Urinary bladder (tissue), 4 donors: ENCODE measurements around the gene CRHR2. TPM values are rescaled to one million over a fixed set of nuclear protein-coding genes. Genes with fewer than 3 reads are reported as not detected.

ENCODE experiments used
- DNase-seq: peaks from one replicate; pipeline ENCODE4 v3.0.0-alpha.2; 2015; ENCODE audit errors: extremely low spot score
- H3K27ac ChIP-seq: one replicate; pipeline ENCODE4 v1.5.1; 2013; ENCODE audit warnings: low read depth, mild to moderate bottlenecking, moderate library complexity
- H3K36me3 ChIP-seq: one replicate; pipeline ENCODE4 v1.6.1; 2013; ENCODE audit warnings: mild to moderate bottlenecking, moderate library complexity; ENCODE audit not compliant: insufficient read depth
- H3K4me1 ChIP-seq: one replicate; pipeline ENCODE4 v1.6.1; 2013; ENCODE audit warnings: mild to moderate bottlenecking, moderate library complexity; ENCODE audit not compliant: insufficient read depth
- H3K4me3 ChIP-seq: one replicate; pipeline ENCODE4 v1.5.1; 2013; ENCODE audit warnings: low read depth, low read length
- WGBS: extraction: QIAGEN DNeasy Blood & Tissue Kit; methylation state at CpG from one replicate; pipeline ENCODE4 v1.1.7; 2013; 5-methylcytosine and 5-hydroxymethylcytosine counted together
- polyA plus RNA-seq: library from polyadenylated mRNA; stranded (reverse); fragments of 200-250 nt; gene quantifications from one replicate; pipeline ENCODE4 v1.2.3, GENCODE V29; 2013
- total RNA-seq: library from RNA; depleted of rRNA; stranded (reverse); fragments of >200 nt; gene quantifications from one replicate; pipeline ENCODE4 v1.2.3, GENCODE V29; 2014
- donor health status: healthy with polysubstance abuse.
- donor health status: healthy.

Gene CRHR2
- total and polyA plus RNA-seq, 2 donors: 0.03 to 0.16 TPM

- H3K27ac ChIP-seq: no peak overlapping the region
- WGBS: 80% methylated on average over 9 of the region's 9 CpGs
- H3K4me1 ChIP-seq: no peaks in the 10 kb centered on the region
- H3K4me3 ChIP-seq: no peak overlapping the region
- no peak for DNase-seq
- no peaks in the 10 kb centered on the region for H3K36me3 ChIP-seq
These were observed 19.8 kb downstream of the CRHR2 start for GRCh38 chr7:30662431-30662939.

- no peaks in the 10 kb centered on the region for H3K4me1 ChIP-seq
- no peak overlapping the region for H3K27ac ChIP-seq
- WGBS: 79% methylated on average over 6 of the region's 6 CpGs
- H3K36me3 ChIP-seq: no peaks in the 10 kb centered on the region
- H3K4me3 ChIP-seq: no peak overlapping the region
- DNase-seq: no peak
These were observed 20.3 kb downstream of the CRHR2 start for GRCh38 chr7:30661926-30662325.

GRCh38 chr7:30660331-30661255 is 21.7 kb downstream of the CRHR2 start:
- H3K36me3 ChIP-seq: no peaks in the 10 kb centered on the region
- no peak for DNase-seq
- 80% methylated on average over 16 of the region's 16 CpGs for WGBS
- no peaks in the 10 kb centered on the region for H3K4me1 ChIP-seq
- no peak overlapping the region for H3K4me3 ChIP-seq
- no peak overlapping the region for H3K27ac ChIP-seq

GRCh38 chr7:30659312-30659711 is 22.9 kb downstream of the CRHR2 start:
- DNase-seq: no peak
- H3K4me1 ChIP-seq: no peaks in the 10 kb centered on the region
- no peak overlapping the region for H3K4me3 ChIP-seq
- H3K36me3 ChIP-seq: no peaks in the 10 kb centered on the region
- WGBS: 86% methylated on average over 3 of the region's 3 CpGs
- H3K27ac ChIP-seq: no peak overlapping the region

GRCh38 chr7:30658479-30659074 is 23.7 kb downstream of the CRHR2 start:
- Histone ChIP-seq H3K27ac (no peak overlapping the region), H3K4me1 (no peaks in the 10 kb centered on the region), H3K36me3 (no peaks in the 10 kb centered on the region), H3K4me3 (no peak overlapping the region)
- no peak for DNase-seq
- WGBS: 72% methylated on average over 3 of the region's 3 CpGs

GRCh38 chr7:30657131-30657530 is 25.1 kb downstream of the CRHR2 start:
- 97% methylated on average over 2 of the region's 2 CpGs for WGBS
- Histone ChIP-seq H3K27ac (no peak overlapping the region), H3K4me3 (no peak overlapping the region), H3K4me1 (no peaks in the 10 kb centered on the region), H3K36me3 (no peaks in the 10 kb centered on the region)
- no peak for DNase-seq

GRCh38 chr7:30656006-30656957 is 26.0 kb downstream of the CRHR2 start:
- Histone ChIP-seq H3K4me3 (no peak overlapping the region), H3K4me1 (no peaks in the 10 kb centered on the region), H3K27ac (no peak overlapping the region), H3K36me3 (no peaks in the 10 kb centered on the region)
- 86% methylated on average over 21 of the region's 21 CpGs for WGBS
- DNase-seq: no peak

- Histone ChIP-seq H3K36me3 (no peaks in the 10 kb centered on the region), H3K27ac (no peak overlapping the region)
- WGBS: 90% methylated on average over 22 of the region's 22 CpGs
These were observed 26.9 kb downstream of the CRHR2 start for GRCh38 chr7:30655096-30655970.

GRCh38 chr7:30654296-30655090 is 27.8 kb downstream of the CRHR2 start:
- Histone ChIP-seq H3K27ac (no peak overlapping the region), H3K36me3 (no peaks in the 10 kb centered on the region), H3K4me3 (no peak overlapping the region), H3K4me1 (no peaks in the 10 kb centered on the region)
- DNase-seq: no peak
- WGBS: 89% methylated on average over 15 of the region's 15 CpGs

More at GRCh38 chr7:30655096-30655970, 26.9 kb downstream of the CRHR2 start:
- Histone ChIP-seq H3K4me3 (no peak overlapping the region), H3K4me1 (no peaks in the 10 kb centered on the region)
- DNase-seq: no peak

- DNase-seq: no peak
- Histone ChIP-seq H3K4me3 (no peak overlapping the region), H3K36me3 (no peaks in the 10 kb centered on the region), H3K4me1 (no peaks in the 10 kb centered on the region), H3K27ac (no peak overlapping the region)
- WGBS: 91% methylated on average over 19 of the region's 19 CpGs
These were observed 29.3 kb downstream of the CRHR2 start for GRCh38 chr7:30652698-30653641.

GRCh38 chr7:30652132-30652531 is 30.1 kb downstream of the CRHR2 start:
- no peak for DNase-seq
- no peak overlapping the region for H3K4me3 ChIP-seq
- H3K27ac ChIP-seq: no peak overlapping the region
- H3K4me1 ChIP-seq: no peaks in the 10 kb centered on the region
- 92% methylated on average over 7 of the region's 7 CpGs for WGBS
- H3K36me3 ChIP-seq: no peaks in the 10 kb centered on the region
